NCI-H187 (cell line): ENCODE measurements around the gene SERTM2.
"Not testable (repeated sequence)": the region's sequence is repeated elsewhere in the genome, so short reads cannot be mapped to it uniquely, and the experiment has no call there.

ENCODE experiments used
- DNase-seq, 2 experiments: peaks; one replicate each; lab custom pipeline; 2025; lab: John Stamatoyannopoulos, UW

Gene SERTM2

GRCh38 chrX:111511477-111511876 lies at the start of gene SERTM2:
SERTM2 (plus strand) TSS chrX:111511645; CDS start chrX:111518858, 7,213 bp downstream.
- no peak for DNase-seq

- no peak for DNase-seq
Measured at GRCh38 chrX:111465669-111466068, 45.8 kb upstream of the SERTM2 start.

- DNase-seq, result peak in 1 of 2 experiments; percentile 3
Measured at GRCh38 chrX:111467896-111468295, 43.5 kb upstream of the SERTM2 start.

- DNase-seq, result no peak
Measured at GRCh38 chrX:111470681-111471403, 40.6 kb upstream of the SERTM2 start.

GRCh38 chrX:111481896-111482295 lies 29.5 kb upstream of the SERTM2 start:
- DNase-seq, result no peak

GRCh38 chrX:111483135-111483534 lies 28.3 kb upstream of the SERTM2 start:
- peak in 1 of 2 experiments; percentile 28 for DNase-seq

GRCh38 chrX:111483881-111484280 lies 27.6 kb upstream of the SERTM2 start:
- no peak for DNase-seq

GRCh38 chrX:111490688-111491087 lies 20.8 kb upstream of the SERTM2 start:
- no peak for DNase-seq

- DNase-seq, result no peak
Measured at GRCh38 chrX:111492085-111492484, 19.4 kb upstream of the SERTM2 start.

GRCh38 chrX:111498538-111499103 lies 12.8 kb upstream of the SERTM2 start:
- no peak for DNase-seq

- no peak for DNase-seq
Measured at GRCh38 chrX:111503485-111503993, 7.9 kb upstream of the SERTM2 start.

GRCh38 chrX:111504941-111505340 lies 6.5 kb upstream of the SERTM2 start:
- no peak for DNase-seq

GRCh38 chrX:111505783-111506182 lies 5.7 kb upstream of the SERTM2 start:
- DNase-seq, result no peak

GRCh38 chrX:111506826-111507225 lies 4.6 kb upstream of the SERTM2 start:
- DNase-seq, result no peak

- DNase-seq, result no peak
Measured at GRCh38 chrX:111507933-111508332, 3.5 kb upstream of the SERTM2 start.

GRCh38 chrX:111515298-111515697 lies 3.9 kb downstream of the SERTM2 start:
- DNase-seq, result peak in 1 of 2 experiments; percentile 26

GRCh38 chrX:111518667-111519066 lies 7.2 kb downstream of the SERTM2 start:
- no peak for DNase-seq

GRCh38 chrX:111519215-111519614 lies 7.8 kb downstream of the SERTM2 start:
- DNase-seq, result peak in 1 of 2 experiments; percentile 16

- no peak for DNase-seq
Measured at GRCh38 chrX:111520506-111520905, 9.1 kb downstream of the SERTM2 start.

- no peak for DNase-seq
Measured at GRCh38 chrX:111521169-111521568, 9.7 kb downstream of the SERTM2 start.

GRCh38 chrX:111543212-111543741 lies 31.8 kb downstream of the SERTM2 start:
- no peak for DNase-seq

GRCh38 chrX:111549235-111549634 lies 37.8 kb downstream of the SERTM2 start:
- not testable (repeated sequence) for DNase-seq

GRCh38 chrX:111555406-111555958 lies 44.0 kb downstream of the SERTM2 start:
- DNase-seq, result no peak
